ENCODE measurements around the gene MT1M.
A peak's percentile ranks its signal among the peaks of the same experiment; 100 is the strongest.

MT1M gene

GRCh38 chr16:56610017-56610608 is 22.3 kb upstream of the MT1M start:
- Histone ChIP-seq H3K4me3 (ENCODE audit: low read length, poor library complexity, severe bottlenecking) (peak overlapping the region; percentile 77), H3K9me3 (ENCODE audit: insufficient read depth, low read depth, low read length) (no peaks in the 10 kb centered on the region), H3K4me2 (ENCODE audit: low read depth, low read length, poor library complexity, severe bottlenecking) (peak overlapping the region; percentile 86), H3F3A (ENCODE audit: low read depth) (no peaks in the 10 kb centered on the region), H3K4me1 (ENCODE audit: insufficient read depth, low read length, poor library complexity, severe bottlenecking) (peaks cover 19% of the 10 kb centered on the region), H3K9me2 (replicated peaks; ENCODE audit: low read depth, low read length) (no peaks in the 10 kb centered on the region), H3K79me2 (ENCODE audit: insufficient read depth, low read length) (peaks cover 7% of the 10 kb centered on the region), H3K27me3 (ENCODE audit: insufficient read depth, low read length, poor library complexity, severe bottlenecking) (no peaks in the 10 kb centered on the region), H2AFZ (ENCODE audit: low read length) (peak overlapping the region; percentile 89), H3K36me3 (ENCODE audit: insufficient read depth, low read length) (no peaks in the 10 kb centered on the region), H3K9ac (ENCODE audit: low read depth, low read length, poor library complexity, severe bottlenecking) (peak overlapping the region; percentile 84), H4K20me1 (ENCODE audit: insufficient read depth, low read length, poor library complexity, severe bottlenecking) (no peaks in the 10 kb centered on the region)
- TF ChIP-seq EZH2phosphoT487 (IDR thresholded peaks at IDR 0.05; ENCODE audit: borderline replicate concordance): no peak
- no peak for TF ChIP-seq CTCF (conservative IDR thresholded peaks at IDR 0.05; ENCODE audit: low read length)

GRCh38 chr16:56610609-56611111 is 21.8 kb upstream of the MT1M start:
- Histone ChIP-seq H3K4me2 (ENCODE audit: low read depth, low read length, poor library complexity, severe bottlenecking) (peak overlapping the region; percentile 86), H2AFZ (ENCODE audit: low read length) (peak overlapping the region; percentile 89), H3K79me2 (ENCODE audit: insufficient read depth, low read length) (peaks cover 7% of the 10 kb centered on the region), H3K9me2 (replicated peaks; ENCODE audit: low read depth, low read length) (no peaks in the 10 kb centered on the region), H3K9me3 (ENCODE audit: insufficient read depth, low read depth, low read length) (no peaks in the 10 kb centered on the region), H3K4me3 (ENCODE audit: low read length, poor library complexity, severe bottlenecking) (peak overlapping the region; percentile 77), H3K27me3 (ENCODE audit: insufficient read depth, low read length, poor library complexity, severe bottlenecking) (no peaks in the 10 kb centered on the region), H3K4me1 (ENCODE audit: insufficient read depth, low read length, poor library complexity, severe bottlenecking) (peaks cover 19% of the 10 kb centered on the region), H4K20me1 (ENCODE audit: insufficient read depth, low read length, poor library complexity, severe bottlenecking) (no peaks in the 10 kb centered on the region), H3K36me3 (ENCODE audit: insufficient read depth, low read length) (no peaks in the 10 kb centered on the region), H3K9ac (ENCODE audit: low read depth, low read length, poor library complexity, severe bottlenecking) (peak overlapping the region; percentile 84), H3F3A (ENCODE audit: low read depth) (no peaks in the 10 kb centered on the region)
- TF ChIP-seq EZH2phosphoT487 (IDR thresholded peaks at IDR 0.05; ENCODE audit: borderline replicate concordance) (no peak), CTCF (conservative IDR thresholded peaks at IDR 0.05; ENCODE audit: low read length) (no peak)

- H3K4me2 ChIP-seq (ENCODE audit: low read depth, low read length, poor library complexity, severe bottlenecking): no peak overlapping the region
- peaks cover 19% of the 10 kb centered on the region for H3K4me1 ChIP-seq (ENCODE audit: insufficient read depth, low read length, poor library complexity, severe bottlenecking)
- no peaks in the 10 kb centered on the region for H3F3A ChIP-seq (ENCODE audit: low read depth)
- peaks cover 7% of the 10 kb centered on the region for H3K79me2 ChIP-seq (ENCODE audit: insufficient read depth, low read length)
- H2AFZ ChIP-seq (ENCODE audit: low read length): no peak overlapping the region
- TF ChIP-seq CTCF (conservative IDR thresholded peaks at IDR 0.05; ENCODE audit: low read length): no peak
- no peak for TF ChIP-seq EZH2phosphoT487 (IDR thresholded peaks at IDR 0.05; ENCODE audit: borderline replicate concordance)
- no peak overlapping the region for H3K9ac ChIP-seq (ENCODE audit: low read depth, low read length, poor library complexity, severe bottlenecking)
- H3K36me3 ChIP-seq (ENCODE audit: insufficient read depth, low read length): no peaks in the 10 kb centered on the region
- no peaks in the 10 kb centered on the region for H4K20me1 ChIP-seq (ENCODE audit: insufficient read depth, low read length, poor library complexity, severe bottlenecking)
- H3K9me2 ChIP-seq (replicated peaks; ENCODE audit: low read depth, low read length): no peaks in the 10 kb centered on the region
- no peaks in the 10 kb centered on the region for H3K27me3 ChIP-seq (ENCODE audit: insufficient read depth, low read length, poor library complexity, severe bottlenecking)
- H3K9me3 ChIP-seq (ENCODE audit: insufficient read depth, low read depth, low read length): no peaks in the 10 kb centered on the region
- H3K4me3 ChIP-seq (ENCODE audit: low read length, poor library complexity, severe bottlenecking): no peak overlapping the region
Measured at GRCh38 chr16:56611281-56611833, 21.1 kb upstream of the MT1M start.

All from Loucy (cell line).